Measurements from ENCODE around the gene SETD5.
"Not testable (repeated sequence)": the region's sequence is repeated elsewhere in the genome, so short reads cannot be mapped to it uniquely, and the experiment has no call there.

Gene SETD5

DNA sequence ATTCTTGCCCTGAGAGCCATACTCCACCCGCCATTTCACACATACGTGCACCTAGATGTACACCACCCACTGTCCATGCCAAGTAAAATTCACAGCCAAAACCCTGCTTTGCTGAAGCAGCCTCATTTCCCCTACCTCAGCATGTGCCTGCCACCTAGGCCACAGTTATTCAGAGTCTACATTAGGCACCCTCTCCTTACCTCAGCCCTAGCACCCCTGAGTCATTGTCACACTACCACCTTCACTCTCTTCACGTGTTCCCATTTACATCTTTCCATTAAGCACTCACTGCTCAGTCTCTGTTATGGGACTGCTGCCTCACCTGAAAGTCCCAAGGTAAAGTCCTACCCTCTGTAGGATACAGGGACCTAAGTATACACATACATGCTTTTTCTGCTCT, 70.0 kb downstream of the SETD5 start:
- DNase-seq (ENCODE audit: low read depth in 3 of 3), result no peak

DNA sequence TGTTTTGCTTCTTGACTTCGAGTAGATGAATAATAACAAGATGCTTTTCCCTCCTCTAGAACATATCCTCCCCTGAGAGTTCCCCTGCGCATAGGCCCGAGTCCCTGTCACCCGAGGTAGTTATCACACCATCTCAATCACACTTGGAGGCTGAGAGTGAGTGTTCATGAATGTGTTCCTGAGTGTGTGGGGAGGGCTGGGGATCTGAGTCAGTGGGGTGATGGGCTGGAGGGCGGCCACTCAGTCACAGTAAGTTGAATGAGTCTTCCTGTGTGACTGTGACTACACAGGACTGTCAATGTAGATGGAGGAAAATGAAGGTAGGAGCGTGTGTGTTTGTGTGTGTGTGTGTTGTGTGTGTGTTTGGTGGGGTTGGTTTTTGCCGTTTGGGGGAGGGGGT, 71.0 kb downstream of the SETD5 start:
- peak in 2 of 3 donors; percentile 9 to 19 for DNase-seq (ENCODE audit: low read depth in 3 of 3)

DNA sequence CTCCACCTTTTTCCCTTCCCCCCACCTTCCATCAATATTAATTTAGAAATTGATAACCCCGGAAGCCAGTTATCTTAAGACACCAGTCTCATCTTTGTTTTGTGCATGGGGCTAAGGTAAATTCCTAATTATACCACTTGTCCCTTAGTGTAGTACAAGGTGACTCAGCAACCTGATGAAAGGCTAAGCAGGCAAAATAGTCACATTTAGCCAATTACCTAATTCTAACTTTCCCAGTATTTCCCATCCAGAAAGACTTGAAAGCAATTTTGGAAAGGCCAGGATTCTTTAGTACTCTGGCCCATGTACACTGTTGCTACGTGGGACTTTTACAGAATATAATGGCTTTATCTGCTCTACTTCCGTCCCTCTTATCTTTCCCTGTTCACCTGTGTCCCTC, 72.6 kb downstream of the SETD5 start:
- DNase-seq (ENCODE audit: low read depth in 3 of 3), result no peak

DNA sequence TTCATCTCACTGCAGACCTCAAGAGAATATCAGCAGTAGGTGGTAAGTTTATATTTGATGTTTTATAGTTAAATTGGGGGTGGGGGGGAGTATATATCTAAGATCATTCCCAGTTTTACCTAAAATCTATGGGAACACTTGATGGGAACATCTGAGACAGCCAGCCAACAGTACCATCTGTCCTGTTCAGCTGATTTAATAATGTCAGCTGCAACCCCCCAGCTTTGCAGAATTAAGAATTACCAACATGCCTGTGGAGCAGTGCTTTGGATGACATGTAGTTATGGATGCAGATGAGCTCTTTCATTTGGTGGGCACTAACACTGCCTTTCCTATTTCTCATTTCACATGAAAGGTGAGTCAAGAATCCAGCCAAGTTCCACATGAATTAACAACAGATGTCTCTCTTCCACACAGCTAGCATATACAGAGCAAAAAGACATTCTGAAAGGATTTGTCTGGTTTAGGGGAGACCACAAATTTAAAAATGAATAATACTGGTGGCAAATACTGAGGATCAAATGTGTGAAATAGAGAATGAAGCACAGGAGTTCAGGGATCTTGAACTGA, 76.2 kb downstream of the SETD5 start:
- DNase-seq (ENCODE audit: low read depth in 3 of 3), result no peak

DNA sequence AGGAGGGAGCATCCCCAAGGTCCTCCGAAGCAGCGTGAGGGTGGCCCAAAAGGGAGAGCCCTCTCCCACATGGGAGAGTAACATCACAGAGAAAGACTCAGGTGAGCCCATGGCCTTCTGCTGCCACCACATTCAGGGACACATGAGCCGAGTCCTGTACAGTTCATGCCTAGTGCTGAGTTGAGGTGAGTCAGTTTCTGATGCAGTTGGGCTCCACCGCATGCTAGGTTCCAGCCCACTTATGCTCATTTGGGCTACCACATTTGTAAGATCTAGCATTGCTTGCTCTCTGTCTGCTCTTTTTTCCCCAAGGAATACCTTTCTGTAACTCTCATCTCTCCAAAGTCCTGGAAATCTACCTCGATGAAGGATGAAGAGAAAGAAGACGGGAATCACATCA, 77.1 kb downstream of the SETD5 start:
- DNase-seq (ENCODE audit: low read depth in 3 of 3), result no peak

DNA sequence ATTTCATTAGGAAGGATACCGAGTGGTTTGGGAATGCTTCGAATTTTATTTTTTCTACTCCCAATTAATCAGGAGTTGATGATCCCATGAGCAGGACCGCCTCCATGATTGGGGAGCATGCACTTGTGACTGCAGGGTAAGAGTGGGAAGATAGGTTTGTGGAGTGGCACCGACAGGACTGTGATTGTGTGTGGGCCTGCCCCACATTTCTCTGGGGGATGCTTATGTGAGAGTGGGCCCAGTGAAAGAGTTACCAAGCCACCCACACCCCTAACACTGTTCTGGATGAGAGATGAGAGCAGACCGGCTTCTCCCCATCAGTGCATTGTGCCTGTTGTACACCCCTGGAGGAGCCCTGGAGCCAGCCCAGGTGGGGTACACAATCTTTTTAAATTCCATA, 79.5 kb downstream of the SETD5 start:
- DNase-seq (ENCODE audit: low read depth in 3 of 3), result no peak

DNA sequence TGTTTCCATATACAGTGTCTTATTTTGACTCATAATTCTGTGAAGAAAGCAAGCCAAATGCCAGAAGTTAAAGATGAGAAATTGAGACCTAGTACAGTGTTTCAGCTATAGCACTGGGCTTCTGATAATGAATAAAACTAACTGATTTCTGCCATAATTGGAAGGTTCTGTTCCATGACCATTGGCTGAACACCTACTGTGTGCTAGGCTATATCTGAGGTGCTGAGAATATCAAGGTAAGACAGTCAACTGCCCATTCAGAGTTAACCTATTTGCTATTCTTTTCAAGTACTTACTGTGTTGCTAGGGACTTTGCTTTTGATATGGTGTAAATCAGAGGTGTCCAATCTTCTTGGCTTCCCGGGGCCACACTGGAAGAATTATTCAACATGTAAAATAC, 82.8 kb downstream of the SETD5 start:
- DNase-seq (ENCODE audit: low read depth in 3 of 3), result no peak

DNA sequence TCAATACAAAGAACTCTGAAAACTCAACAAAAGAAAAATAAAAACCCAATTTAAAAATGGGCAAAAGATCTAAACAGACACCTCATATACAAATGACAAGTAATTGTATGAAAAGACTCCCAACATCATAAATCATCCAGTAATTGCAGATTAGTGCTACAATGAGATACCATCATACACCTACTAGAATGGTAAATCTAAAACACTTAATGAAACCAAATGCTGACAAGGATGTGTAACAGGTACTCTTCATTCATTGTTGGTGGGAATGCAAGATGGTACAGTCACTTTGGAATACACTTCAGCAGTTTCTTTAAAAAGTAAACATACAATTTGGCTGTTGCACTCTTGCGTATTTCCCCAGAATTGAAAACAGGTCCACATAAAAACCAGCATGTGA, 87.8 kb downstream of the SETD5 start:
- DNase-seq (ENCODE audit: low read depth in 3 of 3), result no peak

DNA sequence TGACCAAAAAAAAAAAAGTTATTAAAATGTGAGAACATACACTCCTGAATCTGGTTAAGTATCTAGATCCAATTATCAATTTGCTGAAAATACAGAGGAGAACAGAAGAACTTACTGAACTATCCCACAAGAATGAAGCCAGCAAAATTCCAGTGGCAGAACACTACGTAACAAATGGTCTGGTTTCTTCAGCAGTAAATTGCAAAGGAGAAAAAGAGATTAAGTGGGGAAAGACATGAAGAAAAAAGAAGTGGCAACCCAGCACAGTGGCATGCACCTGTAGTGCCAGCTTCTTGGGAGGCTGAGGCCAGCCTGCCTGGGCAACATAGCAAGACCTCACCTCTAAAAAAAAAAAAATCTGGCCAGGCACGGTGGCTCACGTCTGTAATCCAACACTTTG, 94.1 kb downstream of the SETD5 start:
- DNase-seq (ENCODE audit: low read depth in 3 of 3), result no peak

DNA sequence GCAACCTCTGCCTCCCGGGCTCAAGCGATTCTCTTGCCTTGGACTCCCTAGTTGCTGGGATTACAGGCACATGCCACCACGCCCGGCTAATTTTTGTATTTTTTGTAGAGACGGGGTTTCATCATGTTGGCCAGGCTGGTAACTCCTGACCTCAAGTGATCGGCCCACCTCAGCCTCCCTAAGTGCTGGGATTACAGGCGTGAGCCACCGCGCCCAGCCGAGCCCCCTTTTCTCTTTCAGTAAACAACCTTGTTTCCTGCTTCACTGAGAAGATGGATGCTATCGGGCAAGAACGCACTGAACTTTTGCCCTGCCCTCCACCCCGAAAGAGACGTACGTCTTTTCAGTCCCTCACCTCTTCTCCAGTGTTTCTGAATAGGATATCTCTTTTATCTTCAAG, 96.6 kb downstream of the SETD5 start:
- DNase-seq (ENCODE audit: low read depth in 3 of 3), result not testable (repeated sequence)

DNA sequence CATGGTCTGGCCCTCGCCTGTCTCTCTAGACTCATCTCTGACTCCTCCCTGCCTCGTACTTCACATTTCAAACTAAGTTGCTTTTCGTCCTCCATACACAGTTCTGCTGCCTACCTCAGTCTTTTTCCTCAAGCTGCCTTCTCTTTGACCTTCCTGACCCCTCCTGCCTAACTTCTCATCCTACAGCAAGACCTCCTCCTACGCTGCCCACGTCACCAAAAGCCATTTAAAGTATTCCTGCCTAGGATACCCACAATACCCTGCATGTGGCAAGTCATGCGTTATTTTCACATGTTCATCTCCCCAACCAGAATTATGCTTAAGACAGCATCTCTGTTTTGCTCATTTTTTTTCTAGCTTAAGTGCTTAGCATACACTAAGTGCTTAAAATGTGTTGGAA, 99.5 kb downstream of the SETD5 start:
- no peak for DNase-seq (ENCODE audit: low read depth in 3 of 3)

DNA sequence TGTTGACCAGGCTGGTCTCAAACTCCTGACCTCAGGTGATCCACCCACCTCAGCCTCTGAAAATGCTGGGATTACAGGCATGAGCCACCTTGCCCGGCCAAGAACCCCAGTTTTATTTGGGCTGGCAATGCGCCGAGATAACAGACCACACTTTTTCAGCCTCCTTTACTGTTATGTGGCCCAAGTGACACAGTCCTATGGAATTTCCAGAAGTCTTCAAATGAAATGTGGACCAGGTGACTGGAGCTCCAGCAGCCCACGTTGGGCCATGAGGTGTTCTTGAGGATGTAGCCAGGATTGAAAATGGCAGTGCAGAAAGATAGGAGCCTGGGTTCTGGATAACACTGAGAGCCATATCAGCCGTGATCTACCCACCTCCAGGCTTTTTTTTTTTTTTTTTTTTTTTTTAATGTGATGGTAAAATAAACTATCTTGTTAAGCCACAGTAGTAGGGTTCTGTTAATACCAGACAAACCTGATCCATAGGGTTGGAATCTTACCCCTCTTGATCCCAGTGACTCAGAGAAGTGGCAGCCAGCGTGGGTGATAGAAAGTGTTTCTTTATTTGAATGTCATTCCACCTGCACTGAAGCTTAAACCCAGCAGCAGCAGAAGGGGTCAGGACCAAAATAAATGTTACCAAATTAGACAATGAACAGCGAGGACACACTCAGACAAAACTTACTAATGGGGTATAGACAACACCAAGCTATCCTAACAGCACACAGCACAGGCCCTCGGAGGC, 100.6 kb downstream of the SETD5 start:
- DNase-seq (ENCODE audit: low read depth in 3 of 3), result no peak

DNA sequence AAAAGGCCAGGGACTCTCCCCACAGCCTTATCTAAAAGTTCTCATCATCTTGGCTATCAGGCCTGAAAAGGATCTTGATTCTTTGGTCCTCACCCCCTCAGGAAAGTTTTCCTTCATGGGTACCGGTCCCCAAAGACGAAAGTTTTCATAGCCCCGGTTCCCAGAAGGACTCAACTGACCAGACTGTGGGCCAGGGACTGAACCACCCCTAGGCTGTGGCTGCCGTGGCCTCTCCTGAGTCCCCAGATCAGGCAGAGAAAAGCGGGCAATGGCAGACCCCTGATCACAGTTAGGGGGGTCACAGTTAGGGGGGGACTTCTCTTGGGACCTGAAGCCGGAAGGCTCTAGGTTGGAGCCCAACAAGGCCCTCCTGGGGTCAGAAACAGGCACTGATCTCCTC, 101.4 kb downstream of the SETD5 start:
- no peak for DNase-seq (ENCODE audit: low read depth in 3 of 3)

DNA sequence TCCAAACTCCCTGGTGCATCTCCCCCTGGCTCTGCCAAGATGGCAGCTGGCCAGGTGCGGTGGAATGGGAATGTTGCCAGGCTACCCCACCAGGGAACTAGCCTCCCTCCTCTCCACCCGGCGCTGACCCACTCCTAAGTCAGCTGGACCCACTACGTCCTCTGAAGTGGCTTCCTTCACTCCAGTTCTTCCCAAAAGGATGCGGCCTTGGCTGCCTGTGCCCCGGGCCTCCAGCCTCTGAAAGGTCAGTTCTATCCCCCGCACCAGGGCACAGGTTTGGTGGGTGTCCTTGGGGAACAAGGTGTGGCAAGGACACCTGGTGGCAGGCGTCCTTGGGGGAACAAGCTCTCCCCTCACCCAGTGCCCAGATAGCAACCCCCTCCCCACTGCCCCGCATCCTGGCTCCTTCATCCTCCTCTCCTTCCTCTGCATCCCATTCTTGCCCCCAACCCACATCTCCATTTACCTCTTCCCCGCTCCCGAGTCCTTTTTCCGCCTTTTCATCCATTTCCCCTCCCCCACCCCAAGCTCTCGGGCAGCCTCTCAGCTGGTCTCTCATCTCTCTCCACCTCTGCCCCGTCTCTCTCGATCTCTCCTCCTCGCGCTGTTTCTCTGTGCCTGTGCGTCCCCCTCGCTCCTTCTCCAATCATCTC, 102.2 kb downstream of the SETD5 start:
- no peak for DNase-seq (ENCODE audit: low read depth in 3 of 3)

DNA sequence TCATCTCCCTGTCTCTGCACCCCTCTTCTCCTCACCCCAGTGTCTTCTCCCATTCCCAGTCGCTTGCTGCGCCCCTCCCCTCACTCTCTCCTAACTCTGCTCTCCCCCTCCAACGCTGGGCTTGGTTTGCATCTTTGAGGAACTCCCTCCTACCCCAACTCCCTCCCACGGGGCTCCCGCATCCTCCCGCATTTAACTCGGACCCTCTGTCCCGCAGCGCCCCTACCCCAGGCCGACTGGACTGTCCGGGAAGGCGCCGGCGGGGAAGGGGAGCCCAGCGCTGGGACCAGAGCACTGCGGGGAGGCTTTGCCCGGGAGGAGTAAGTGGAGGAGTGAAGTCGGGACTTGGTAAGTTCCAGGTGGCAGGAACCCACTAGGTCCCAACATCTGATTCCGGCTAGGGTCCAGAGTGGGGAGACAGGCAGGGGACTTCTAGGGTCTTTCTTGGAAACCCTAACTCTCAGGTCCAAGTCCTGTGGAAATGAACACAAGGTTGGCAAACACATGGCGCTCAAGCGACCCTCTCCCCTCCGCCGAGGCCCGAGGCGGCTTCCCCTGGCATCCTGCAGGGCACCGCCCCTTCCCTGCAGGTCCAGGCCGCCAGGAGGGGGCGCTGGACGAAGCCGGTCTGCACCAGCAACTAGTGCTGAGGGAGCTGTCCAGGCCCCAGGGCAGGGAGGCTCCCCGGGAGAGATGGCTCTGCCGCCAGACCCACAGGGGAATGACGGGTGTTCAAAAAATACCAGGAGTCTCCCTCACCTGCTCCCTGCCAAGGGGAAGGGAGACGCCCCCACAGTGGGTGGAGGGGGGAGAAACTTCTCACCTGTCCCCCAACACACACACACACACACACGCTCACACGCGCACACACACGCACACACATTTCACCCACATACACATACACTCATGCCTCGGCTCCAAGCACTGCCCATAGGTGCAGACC, 103.0 kb downstream of the SETD5 start:
- DNase-seq (ENCODE audit: low read depth in 3 of 3), result peak; percentile 48 to 71 (median 52)

DNA sequence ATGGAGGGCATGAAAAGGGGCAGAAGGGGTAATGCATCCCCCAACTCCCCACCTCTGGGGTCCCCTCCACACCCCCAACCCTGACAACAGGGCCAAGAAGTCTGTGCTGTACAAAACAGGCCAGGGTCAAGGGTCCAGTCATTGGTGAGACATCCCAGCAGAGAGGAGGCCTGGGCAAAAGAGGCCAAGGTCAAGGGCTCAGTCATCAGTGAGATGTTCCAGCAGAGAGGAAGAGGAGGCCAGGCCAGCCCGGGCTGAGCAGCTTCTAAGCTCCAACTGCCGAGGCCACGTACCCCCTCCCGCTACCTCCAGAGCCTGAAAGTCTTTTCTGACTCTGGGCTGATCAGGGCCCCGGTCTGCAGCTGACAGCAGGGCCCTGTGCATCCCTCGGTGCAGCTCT, 103.8 kb downstream of the SETD5 start:
- no peak for DNase-seq (ENCODE audit: low read depth in 3 of 3)

DNA sequence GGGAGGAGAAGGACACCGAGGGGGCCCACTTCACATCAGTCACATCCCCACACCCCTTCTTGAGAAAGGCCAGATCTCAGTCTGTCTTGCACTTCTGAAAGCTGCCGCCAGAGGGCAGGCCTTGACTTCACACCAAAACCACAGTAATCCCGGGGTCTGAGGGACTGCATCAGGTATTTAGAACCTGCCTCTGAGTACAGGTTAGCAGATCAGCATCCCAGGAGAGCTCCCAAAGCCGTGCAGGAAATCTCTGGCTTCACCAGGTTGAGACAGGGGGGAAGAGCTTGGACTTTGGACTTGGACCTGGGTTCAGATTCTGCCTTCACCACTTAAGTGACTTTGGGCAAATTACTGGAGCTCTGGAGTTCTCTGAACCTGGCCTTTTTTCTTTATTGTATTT, 105.9 kb downstream of the SETD5 start:
- DNase-seq (ENCODE audit: low read depth in 3 of 3), result peak; percentile 52 to 67 (median 52)

DNA sequence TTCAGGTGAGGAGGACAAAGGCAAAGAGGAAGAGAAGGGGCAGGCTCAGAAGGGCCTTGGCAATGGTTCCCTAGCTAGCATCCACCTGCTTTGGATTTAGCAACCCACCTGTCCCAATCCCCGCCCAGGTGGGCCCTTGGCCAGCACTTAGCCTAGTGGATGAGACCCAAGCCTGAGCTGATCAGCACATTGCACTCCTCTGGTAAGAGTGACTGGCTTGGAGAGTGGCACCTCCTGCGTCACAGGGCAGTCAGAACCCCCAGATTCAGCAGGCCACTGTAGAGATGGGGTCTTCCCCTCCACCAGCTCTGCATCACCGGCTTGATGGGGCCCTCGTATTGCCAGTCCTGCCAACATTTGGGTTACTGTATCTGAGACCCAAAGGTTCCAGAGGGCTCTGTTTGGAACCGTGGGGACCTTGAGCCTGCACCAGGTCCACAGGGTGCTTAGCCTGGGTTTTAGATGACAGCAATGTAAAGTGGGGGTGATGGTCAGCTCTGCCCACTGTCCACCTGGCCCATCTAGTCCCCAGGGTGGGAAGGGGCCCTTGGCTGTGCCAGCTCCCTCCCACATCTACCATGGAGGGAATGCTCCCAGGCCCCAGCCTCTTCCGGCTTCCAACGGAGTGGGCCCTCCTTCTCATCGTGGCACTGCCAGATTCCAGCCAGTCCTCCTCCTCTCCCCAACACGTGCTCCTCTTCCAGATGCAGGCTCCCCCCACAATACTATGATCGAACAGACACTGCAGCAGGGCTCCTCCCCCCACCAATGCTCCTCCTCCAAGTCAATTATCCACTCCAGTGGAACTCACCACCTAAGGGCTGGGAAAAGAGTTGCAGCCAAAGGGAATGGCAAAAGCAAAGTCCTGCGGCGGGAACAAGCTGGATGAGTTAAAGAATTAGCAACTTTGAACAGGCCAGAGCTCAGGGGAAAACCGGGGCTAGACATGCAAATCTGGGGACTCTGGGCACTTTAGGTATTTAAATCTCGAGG, 110.5 kb downstream of the SETD5 start:
- DNase-seq (ENCODE audit: low read depth in 3 of 3), result no peak

DNA sequence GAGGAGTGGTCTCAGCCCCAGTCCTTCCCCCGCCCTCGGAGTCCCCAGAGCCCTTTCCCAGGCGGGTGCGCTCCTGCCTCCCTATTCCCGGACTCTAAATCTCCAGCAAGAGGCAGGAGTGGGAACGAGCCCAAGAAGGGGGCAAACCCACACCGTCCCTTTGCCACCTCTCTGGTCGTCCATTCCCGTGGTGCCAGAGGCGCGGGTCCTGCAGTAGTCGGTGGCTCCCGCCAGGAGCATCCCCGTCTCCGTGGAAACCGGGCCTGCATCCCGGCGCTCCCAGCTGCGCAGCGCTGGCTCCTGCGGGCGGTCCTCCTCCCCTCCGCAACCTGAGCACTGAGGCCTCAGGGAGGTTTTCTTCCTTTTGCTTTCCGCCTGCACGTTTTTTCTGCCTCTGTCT, 111.4 kb downstream of the SETD5 start:
- DNase-seq (ENCODE audit: low read depth in 3 of 3), result no peak

DNA sequence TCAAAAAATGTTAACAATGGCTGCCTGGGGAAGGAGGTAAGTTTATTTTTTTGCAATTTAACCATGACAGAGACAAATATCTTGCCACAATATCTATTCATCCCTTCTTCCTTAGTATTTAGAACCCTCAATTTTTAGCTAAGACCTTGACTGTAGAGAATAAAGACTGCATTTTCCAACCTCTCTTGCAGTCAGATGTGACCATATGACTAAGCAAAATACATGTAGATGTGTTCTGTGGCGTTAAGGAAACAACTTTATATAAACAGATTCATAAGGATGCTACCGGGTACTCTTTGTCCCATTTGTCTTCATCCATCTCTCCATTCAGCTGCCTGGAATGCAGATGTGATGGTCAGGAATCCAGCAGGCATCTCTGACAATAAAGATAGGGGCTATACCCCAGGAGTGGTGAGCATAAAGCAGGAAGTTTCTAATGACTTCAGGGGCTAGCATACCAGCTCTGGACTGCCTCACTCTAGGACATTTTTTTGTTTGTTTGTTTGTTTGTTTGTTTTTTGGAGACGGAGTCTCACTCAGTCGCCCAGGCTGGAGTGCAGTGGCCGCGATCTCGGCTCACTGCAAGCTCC, 115.1 kb downstream of the SETD5 start:
- DNase-seq (ENCODE audit: low read depth in 3 of 3), result no peak

DNA sequence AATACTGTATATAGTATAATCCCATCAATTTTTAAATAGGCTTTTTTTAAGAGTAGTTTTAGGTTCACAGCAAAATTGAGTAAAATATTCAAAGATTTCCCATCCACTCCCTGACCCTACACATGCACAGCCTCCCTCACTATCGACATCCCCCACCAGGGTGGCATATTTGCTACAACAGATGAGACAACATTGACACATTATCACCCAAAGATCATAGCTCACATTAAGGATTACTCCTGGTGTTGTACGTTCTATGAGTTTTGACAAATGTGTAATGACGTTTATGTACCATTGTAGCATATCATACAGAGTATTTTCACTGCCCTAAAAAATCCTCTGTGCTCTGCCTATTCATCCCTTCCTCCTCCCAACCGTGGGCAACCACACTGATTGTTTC, 116.9 kb downstream of the SETD5 start:
- DNase-seq (ENCODE audit: low read depth in 3 of 3), result no peak
